Measurements from ENCODE around the gene INTS6L.

GRCh38 chrX:135498236-135498635 lies 22.2 kb upstream of the INTS6L start:
- TF ChIP-seq CTCF (conservative IDR thresholded peaks at IDR 0.05; ENCODE audit: low read length) (no peak), EZH2phosphoT487 (IDR thresholded peaks at IDR 0.05; ENCODE audit: borderline replicate concordance) (no peak)
